ENCODE data around the gene KRT25. TPM values are rescaled to one million over a fixed set of nuclear protein-coding genes. Genes with fewer than 3 reads are reported as not detected.

KRT25 gene
- total RNA-seq, 1 donor from 2014 or later: not detected

Other genes starting within 250 kb of the KRT25 start
- 0.05 TPM in 1 of 2 replicates, not detected in the other for gene CCR7, start 189.9 kb downstream of the KRT25 start, total RNA-seq
- gene SMARCE1, start 107.5 kb downstream of the KRT25 start, total RNA-seq: 121 and 130 TPM in 2 replicates
- gene KRT222, start 90.2 kb downstream of the KRT25 start, total RNA-seq: not detected in 2 replicates
- gene KRT24, start 51.6 kb downstream of the KRT25 start, total RNA-seq: not detected in 2 replicates
- not detected in 2 replicates for gene KRT26, start 16.9 kb upstream of the KRT25 start, total RNA-seq
- not detected in 2 replicates for gene KRT27, start 27.2 kb upstream of the KRT25 start, total RNA-seq
- gene KRT28, start 44.6 kb upstream of the KRT25 start, total RNA-seq: not detected in 2 replicates
- 29.6 and 36.3 TPM in 2 replicates for gene KRT10, start 67.3 kb upstream of the KRT25 start, total RNA-seq
- gene KRT12, start 111.9 kb upstream of the KRT25 start, total RNA-seq: not detected in 2 replicates
- gene KRT20, start 129.9 kb upstream of the KRT25 start, total RNA-seq: not detected in 2 replicates
- gene KRT23, start 182.3 kb upstream of the KRT25 start, total RNA-seq: not detected in 2 replicates
- not detected in 2 replicates for gene KRT39, start 211.6 kb upstream of the KRT25 start, total RNA-seq
- not detected in 2 replicates for gene KRT40, start 229.0 kb upstream of the KRT25 start, total RNA-seq
- not detected in 2 replicates for gene KRTAP3-3, start 238.8 kb upstream of the KRT25 start, total RNA-seq
- not detected in 2 replicates for gene KRTAP3-2, start 244.6 kb upstream of the KRT25 start, total RNA-seq